Measurements from ENCODE around the gene NLRP3. TPM values are rescaled to one million over a fixed set of nuclear protein-coding genes. Genes with fewer than 3 reads are reported as not detected.
"Not testable (repeated sequence)": the region's sequence is repeated elsewhere in the genome, so short reads cannot be mapped to it uniquely, and the experiment has no call there.

The NLRP3 gene
- polyA plus RNA-seq (2013, experiment 1 of 2): 0.01 TPM
- 0.06 TPM for polyA plus RNA-seq (2013, experiment 2 of 2)

GRCh38 chr1:247415423-247416361 is at the start of gene NLRP3:
Gene NLRP3, plus strand, starts transcription at chr1:247416173. Its CDS starts 2,628 bp downstream, at chr1:247418801.
- H4K8ac ChIP-seq (ENCODE audit: low read depth, low read length): no peak within 1 kb of the TSS
- no peak within 1 kb of the TSS for H3K4ac ChIP-seq (ENCODE audit: low read depth, low read length)
- no peak within 1 kb of the TSS for H3K4me2 ChIP-seq (ENCODE audit: low read length)
- no peak within 1 kb of the TSS for H2BK120ac ChIP-seq (ENCODE audit: low read depth, low read length)
- no peaks in the 10 kb centered on the region for H3K79me2 ChIP-seq (ENCODE audit: control insufficient read depth, insufficient read depth, low read length)
- H3K18ac ChIP-seq (ENCODE audit: low read length): no peak within 1 kb of the TSS
- WGBS (ENCODE audit: extremely low coverage, insufficient coverage, low lambda C conversion rate): no CpG with 5 or more reads among the region's 19 CpGs
- H3K23ac ChIP-seq (ENCODE audit: low read length): no peak within 1 kb of the TSS
- no peak within 1 kb of the TSS for H3K27ac ChIP-seq (ENCODE audit: low read depth, low read length)
- no peak within 1 kb of the TSS for H4K5ac ChIP-seq (ENCODE audit: low read length)
- H3K56ac ChIP-seq (ENCODE audit: low read length): no peak within 1 kb of the TSS
- H3K4me3 ChIP-seq (ENCODE audit: low read length): no peak within 1 kb of the TSS
- H2AK5ac ChIP-seq (ENCODE audit: low read length): no peak within 1 kb of the TSS
- no peak within 1 kb of the TSS for H2BK5ac ChIP-seq (ENCODE audit: low read length)
- no peak within 1 kb of the TSS for H2BK15ac ChIP-seq (replicated peaks; ENCODE audit: low read depth)
- no peaks in the 10 kb centered on the region for H3K27me3 ChIP-seq (ENCODE audit: insufficient read depth, low read length, poor library complexity)
- peak; percentile 80 for DNase-seq
- no peaks in the 10 kb centered on the region for H3K79me1 ChIP-seq (ENCODE audit: low read length)
- no peaks in the 10 kb centered on the region for H3K36me3 ChIP-seq (ENCODE audit: control insufficient read depth, insufficient read depth, low read length)
- H3K9ac ChIP-seq (ENCODE audit: low read length): no peak within 1 kb of the TSS
- no peaks in the 10 kb centered on the region for H3K4me1 ChIP-seq (ENCODE audit: control insufficient read depth, low read depth, low read length)

DNA sequence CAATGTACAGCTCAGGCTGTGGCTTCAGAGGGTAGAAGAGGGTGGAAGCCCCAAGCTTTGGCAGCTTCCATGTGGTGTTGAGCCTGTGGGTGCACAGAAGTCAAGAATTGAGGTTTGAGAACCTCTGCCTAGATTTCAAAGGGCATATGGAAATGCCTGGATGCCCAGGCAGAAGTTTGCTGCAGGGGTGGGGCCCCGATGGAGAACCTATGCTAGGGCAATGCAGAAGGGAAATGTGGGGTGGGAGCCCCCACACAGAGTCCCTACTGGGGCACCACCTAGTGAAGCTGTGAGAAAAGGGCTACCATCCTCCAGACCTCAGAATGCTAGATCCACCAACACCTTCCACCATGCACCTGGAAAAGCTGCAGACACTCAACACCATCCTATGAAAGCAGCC is 49.6 kb upstream of the NLRP3 start:
- no CpG with 5 or more reads among the region's 1 CpG for WGBS (ENCODE audit: extremely low coverage, insufficient coverage, low lambda C conversion rate)

DNA sequence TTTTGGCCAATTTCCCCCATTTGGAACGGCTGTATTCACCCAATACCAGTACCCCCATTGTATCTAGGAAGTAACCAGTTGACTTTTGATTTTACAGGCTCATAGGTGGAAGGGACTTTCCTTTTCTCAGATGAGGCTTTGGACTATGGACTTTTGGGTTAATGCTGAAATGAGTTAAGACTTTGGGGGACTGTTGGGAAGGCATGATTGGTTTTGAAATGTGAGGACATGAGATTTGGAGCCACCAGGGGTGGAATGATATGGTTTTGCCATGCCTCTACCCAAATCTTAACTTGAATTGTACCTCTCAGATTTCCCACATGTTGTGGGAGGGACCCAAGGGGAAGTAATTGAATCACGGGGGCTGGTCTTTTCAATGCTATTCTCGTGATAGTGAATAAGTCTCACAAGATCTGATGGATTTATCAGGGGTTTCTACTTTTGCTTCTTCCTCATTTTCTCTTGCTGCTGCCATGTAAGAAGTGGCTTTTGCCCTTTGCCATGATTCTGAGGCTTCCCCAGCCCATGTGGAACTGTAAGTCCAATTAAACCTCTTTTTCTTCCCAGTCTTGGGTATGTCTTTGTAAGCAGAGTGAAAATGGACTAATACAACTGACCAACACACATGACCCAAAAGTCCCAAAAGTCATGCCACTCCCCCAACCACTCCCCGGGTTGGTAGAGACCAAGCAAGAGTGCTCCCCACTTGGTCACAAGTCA is 48.9 kb upstream of the NLRP3 start:
- Histone ChIP-seq H2BK5ac (ENCODE audit: low read length) (no peak overlapping the region), H3K36me3 (ENCODE audit: control insufficient read depth, insufficient read depth, low read length) (no peaks in the 10 kb centered on the region), H2BK120ac (ENCODE audit: low read depth, low read length) (no peak overlapping the region), H3K56ac (ENCODE audit: low read length) (no peak overlapping the region), H4K8ac (ENCODE audit: low read depth, low read length) (no peak overlapping the region), H3K23ac (ENCODE audit: low read length) (no peak overlapping the region), H3K9ac (ENCODE audit: low read length) (no peak overlapping the region), H3K4ac (ENCODE audit: low read depth, low read length) (no peak overlapping the region), H2BK15ac (replicated peaks; ENCODE audit: low read depth) (no peak overlapping the region), H3K18ac (ENCODE audit: low read length) (no peak overlapping the region), H3K79me1 (ENCODE audit: low read length) (no peaks in the 10 kb centered on the region), H3K4me1 (ENCODE audit: control insufficient read depth, low read depth, low read length) (no peaks in the 10 kb centered on the region), H4K5ac (ENCODE audit: low read length) (no peak overlapping the region), H3K27ac (ENCODE audit: low read depth, low read length) (no peak overlapping the region), H3K4me3 (ENCODE audit: low read length) (no peak overlapping the region), H3K4me2 (ENCODE audit: low read length) (no peak overlapping the region), H3K27me3 (ENCODE audit: insufficient read depth, low read length, poor library complexity) (no peaks in the 10 kb centered on the region), H2AK5ac (ENCODE audit: low read length) (no peak overlapping the region), H3K79me2 (ENCODE audit: control insufficient read depth, insufficient read depth, low read length) (no peaks in the 10 kb centered on the region)
- no peak for DNase-seq
- WGBS (ENCODE audit: extremely low coverage, insufficient coverage, low lambda C conversion rate): no CpG with 5 or more reads among the region's 4 CpGs

More for the DNA sequence above, 49.6 kb upstream of the NLRP3 start:
- not testable (repeated sequence) for H3K36me3 ChIP-seq (ENCODE audit: control insufficient read depth, insufficient read depth, low read length); DNase-seq; H3K4me1 ChIP-seq (ENCODE audit: control insufficient read depth, low read depth, low read length); H3K23ac ChIP-seq (ENCODE audit: low read length); H3K27me3 ChIP-seq (ENCODE audit: insufficient read depth, low read length, poor library complexity); H3K27ac ChIP-seq (ENCODE audit: low read depth, low read length); H4K8ac ChIP-seq (ENCODE audit: low read depth, low read length); H4K5ac ChIP-seq (ENCODE audit: low read length); H3K56ac ChIP-seq (ENCODE audit: low read length); H3K4ac ChIP-seq (ENCODE audit: low read depth, low read length); H3K9ac ChIP-seq (ENCODE audit: low read length); H3K4me3 ChIP-seq (ENCODE audit: low read length); H3K18ac ChIP-seq (ENCODE audit: low read length); H2AK5ac ChIP-seq (ENCODE audit: low read length); H3K4me2 ChIP-seq (ENCODE audit: low read length); H3K79me2 ChIP-seq (ENCODE audit: control insufficient read depth, insufficient read depth, low read length); H3K79me1 ChIP-seq (ENCODE audit: low read length); H2BK5ac ChIP-seq (ENCODE audit: low read length); H2BK15ac ChIP-seq (replicated peaks; ENCODE audit: low read depth); H2BK120ac ChIP-seq (ENCODE audit: low read depth, low read length)

GRCh38 chr1:247367786-247368422 is 48.1 kb upstream of the NLRP3 start:
- H3K4me2 ChIP-seq (ENCODE audit: low read length): no peak overlapping the region
- no peak overlapping the region for H2BK120ac ChIP-seq (ENCODE audit: low read depth, low read length)
- WGBS (ENCODE audit: extremely low coverage, insufficient coverage, low lambda C conversion rate): no CpG with 5 or more reads among the region's 6 CpGs
- no peak overlapping the region for H4K8ac ChIP-seq (ENCODE audit: low read depth, low read length)
- no peak overlapping the region for H3K56ac ChIP-seq (ENCODE audit: low read length)
- H3K4ac ChIP-seq (ENCODE audit: low read depth, low read length): no peak overlapping the region
- DNase-seq: peak; percentile 26
- no peak overlapping the region for H3K9ac ChIP-seq (ENCODE audit: low read length)
- H3K18ac ChIP-seq (ENCODE audit: low read length): no peak overlapping the region
- H3K79me1 ChIP-seq (ENCODE audit: low read length): no peaks in the 10 kb centered on the region
- H3K36me3 ChIP-seq (ENCODE audit: control insufficient read depth, insufficient read depth, low read length): no peaks in the 10 kb centered on the region
- H4K5ac ChIP-seq (ENCODE audit: low read length): no peak overlapping the region
- no peaks in the 10 kb centered on the region for H3K4me1 ChIP-seq (ENCODE audit: control insufficient read depth, low read depth, low read length)
- H3K79me2 ChIP-seq (ENCODE audit: control insufficient read depth, insufficient read depth, low read length): no peaks in the 10 kb centered on the region
- no peak overlapping the region for H2AK5ac ChIP-seq (ENCODE audit: low read length)
- no peaks in the 10 kb centered on the region for H3K27me3 ChIP-seq (ENCODE audit: insufficient read depth, low read length, poor library complexity)
- no peak overlapping the region for H2BK5ac ChIP-seq (ENCODE audit: low read length)
- H3K4me3 ChIP-seq (ENCODE audit: low read length): no peak overlapping the region
- no peak overlapping the region for H3K23ac ChIP-seq (ENCODE audit: low read length)
- no peak overlapping the region for H2BK15ac ChIP-seq (replicated peaks; ENCODE audit: low read depth)
- H3K27ac ChIP-seq (ENCODE audit: low read depth, low read length): no peak overlapping the region

DNA sequence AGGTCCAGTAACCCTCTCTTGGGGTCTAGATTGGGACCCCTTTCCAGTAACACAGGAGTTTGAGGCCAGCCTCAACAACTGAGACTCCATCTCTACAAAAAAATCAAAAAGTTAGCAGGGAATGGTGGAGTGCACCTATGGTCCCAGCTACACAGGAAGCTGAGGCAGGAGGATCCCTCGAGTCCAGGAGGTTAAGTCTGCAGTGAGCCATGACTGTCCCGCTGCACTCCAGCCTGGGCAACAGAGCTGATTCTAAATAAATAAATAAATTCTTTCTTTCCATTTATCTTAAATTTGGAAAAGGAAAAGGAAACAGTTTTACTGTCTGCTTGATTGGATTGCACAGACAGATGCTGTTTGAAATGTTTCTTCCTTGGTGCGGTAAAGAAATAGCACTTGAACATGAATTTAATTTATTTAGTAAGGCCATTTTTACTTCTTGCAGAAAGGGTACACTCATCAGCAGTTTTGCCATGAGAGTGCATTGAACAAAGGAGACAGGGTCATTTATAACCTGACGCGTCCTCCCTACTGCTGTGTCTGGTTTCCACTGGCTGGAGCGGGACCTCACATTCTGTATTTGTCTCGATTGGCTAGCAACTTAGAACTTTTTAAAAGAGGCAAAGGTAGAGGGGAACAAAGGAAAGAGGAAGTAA is 47.4 kb upstream of the NLRP3 start:
- no peak overlapping the region for H2AK5ac ChIP-seq (ENCODE audit: low read length)
- no peak overlapping the region for H4K5ac ChIP-seq (ENCODE audit: low read length)
- no peak for DNase-seq
- no peaks in the 10 kb centered on the region for H3K36me3 ChIP-seq (ENCODE audit: control insufficient read depth, insufficient read depth, low read length)
- H3K4me2 ChIP-seq (ENCODE audit: low read length): no peak overlapping the region
- no CpG with 5 or more reads among the region's 7 CpGs for WGBS (ENCODE audit: extremely low coverage, insufficient coverage, low lambda C conversion rate)
- no peak overlapping the region for H2BK15ac ChIP-seq (replicated peaks; ENCODE audit: low read depth)
- H3K4me3 ChIP-seq (ENCODE audit: low read length): no peak overlapping the region
- no peak overlapping the region for H2BK120ac ChIP-seq (ENCODE audit: low read depth, low read length)
- no peaks in the 10 kb centered on the region for H3K27me3 ChIP-seq (ENCODE audit: insufficient read depth, low read length, poor library complexity)
- no peak overlapping the region for H4K8ac ChIP-seq (ENCODE audit: low read depth, low read length)
- H3K79me2 ChIP-seq (ENCODE audit: control insufficient read depth, insufficient read depth, low read length): no peaks in the 10 kb centered on the region
- H3K27ac ChIP-seq (ENCODE audit: low read depth, low read length): no peak overlapping the region
- no peak overlapping the region for H3K23ac ChIP-seq (ENCODE audit: low read length)
- H3K56ac ChIP-seq (ENCODE audit: low read length): no peak overlapping the region
- no peaks in the 10 kb centered on the region for H3K79me1 ChIP-seq (ENCODE audit: low read length)
- no peak overlapping the region for H3K18ac ChIP-seq (ENCODE audit: low read length)
- H3K9ac ChIP-seq (ENCODE audit: low read length): no peak overlapping the region
- no peak overlapping the region for H2BK5ac ChIP-seq (ENCODE audit: low read length)
- no peaks in the 10 kb centered on the region for H3K4me1 ChIP-seq (ENCODE audit: control insufficient read depth, low read depth, low read length)
- no peak overlapping the region for H3K4ac ChIP-seq (ENCODE audit: low read depth, low read length)

Measured in mesendoderm (in vitro differentiated cells).